ENCODE results near the gene DENND1A.

DENND1A gene

DNA sequence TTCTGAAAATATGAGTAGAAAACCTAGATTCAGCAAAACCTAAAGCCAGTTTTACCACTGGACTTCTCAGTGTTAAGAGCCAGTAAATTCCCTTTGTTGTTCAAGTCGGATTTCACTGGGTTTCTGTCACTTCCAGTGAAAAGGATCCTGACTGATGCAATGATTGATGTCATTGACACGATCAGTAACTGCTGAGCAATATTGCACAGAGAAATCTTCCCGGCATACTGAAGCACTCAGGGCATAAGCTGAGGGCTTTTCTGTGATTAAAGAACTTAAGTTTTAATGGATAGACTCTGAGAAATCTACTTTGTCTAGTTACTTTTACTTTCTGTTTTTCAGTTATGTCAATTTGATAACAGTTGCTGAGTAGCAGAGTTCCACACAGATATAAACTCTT, 61.9 kb downstream of the DENND1A start:
- H3K4me3 ChIP-seq (ENCODE audit: low read depth, low read length): no peak overlapping the region
- TF ChIP-seq, protein P1, sequence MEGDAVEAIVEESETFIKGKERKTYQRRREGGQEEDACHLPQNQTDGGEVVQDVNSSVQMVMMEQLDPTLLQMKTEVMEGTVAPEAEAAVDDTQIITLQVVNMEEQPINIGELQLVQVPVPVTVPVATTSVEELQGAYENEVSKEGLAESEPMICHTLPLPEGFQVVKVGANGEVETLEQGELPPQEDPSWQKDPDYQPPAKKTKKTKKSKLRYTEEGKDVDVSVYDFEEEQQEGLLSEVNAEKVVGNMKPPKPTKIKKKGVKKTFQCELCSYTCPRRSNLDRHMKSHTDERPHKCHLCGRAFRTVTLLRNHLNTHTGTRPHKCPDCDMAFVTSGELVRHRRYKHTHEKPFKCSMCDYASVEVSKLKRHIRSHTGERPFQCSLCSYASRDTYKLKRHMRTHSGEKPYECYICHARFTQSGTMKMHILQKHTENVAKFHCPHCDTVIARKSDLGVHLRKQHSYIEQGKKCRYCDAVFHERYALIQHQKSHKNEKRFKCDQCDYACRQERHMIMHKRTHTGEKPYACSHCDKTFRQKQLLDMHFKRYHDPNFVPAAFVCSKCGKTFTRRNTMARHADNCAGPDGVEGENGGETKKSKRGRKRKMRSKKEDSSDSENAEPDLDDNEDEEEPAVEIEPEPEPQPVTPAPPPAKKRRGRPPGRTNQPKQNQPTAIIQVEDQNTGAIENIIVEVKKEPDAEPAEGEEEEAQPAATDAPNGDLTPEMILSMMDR (IDR thresholded peaks at IDR 0.05; ENCODE audit: low read depth, low read length): no peak

DNA sequence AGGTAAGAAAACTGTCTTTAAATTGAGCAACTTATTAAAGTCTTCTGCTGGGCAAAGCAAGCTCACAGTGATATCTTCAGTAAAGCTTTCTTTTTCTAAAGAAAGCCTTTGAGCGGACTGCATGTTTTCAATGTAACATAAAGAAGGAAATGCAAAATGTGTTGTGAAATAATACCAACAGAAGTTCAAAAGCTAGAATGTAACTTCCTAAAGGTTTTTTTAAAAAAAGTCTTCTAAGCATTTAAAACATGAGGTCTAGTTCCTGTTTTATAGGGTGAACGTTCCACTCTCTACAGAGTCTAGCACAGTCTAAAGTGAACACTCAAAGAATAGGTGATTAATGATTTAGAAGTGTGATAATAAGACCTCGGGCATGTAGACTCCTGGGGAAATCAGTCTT, 62.9 kb downstream of the DENND1A start:
- no peak overlapping the region for H3K4me3 ChIP-seq (ENCODE audit: low read depth, low read length)

DNA sequence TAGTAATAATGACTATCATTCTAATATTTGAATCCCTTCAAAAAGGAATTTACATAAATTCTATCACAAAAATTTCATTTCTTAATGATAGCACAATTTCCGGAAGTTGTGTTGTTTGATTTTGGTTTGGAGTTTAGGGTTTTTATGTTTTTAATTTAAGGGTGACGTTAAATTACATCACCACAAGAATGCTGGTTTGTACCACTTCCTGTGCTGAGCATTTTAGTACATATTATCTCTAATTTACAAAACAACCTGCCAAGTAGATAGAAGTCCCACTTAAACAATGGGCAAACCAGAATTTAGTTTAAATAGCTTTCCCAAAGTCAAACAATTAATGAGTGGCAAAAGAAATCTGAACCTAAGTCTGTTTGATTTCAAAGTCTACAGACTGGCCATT, 63.4 kb downstream of the DENND1A start:
- TF ChIP-seq, protein P1 (IDR thresholded peaks at IDR 0.05; ENCODE audit: low read depth, low read length): no peak
- H3K4me3 ChIP-seq (ENCODE audit: low read depth, low read length): no peak overlapping the region

More for the DNA sequence above, 62.9 kb downstream of the DENND1A start:
- TF ChIP-seq, protein P1 (IDR thresholded peaks at IDR 0.05; ENCODE audit: low read depth, low read length): no peak

DNA sequence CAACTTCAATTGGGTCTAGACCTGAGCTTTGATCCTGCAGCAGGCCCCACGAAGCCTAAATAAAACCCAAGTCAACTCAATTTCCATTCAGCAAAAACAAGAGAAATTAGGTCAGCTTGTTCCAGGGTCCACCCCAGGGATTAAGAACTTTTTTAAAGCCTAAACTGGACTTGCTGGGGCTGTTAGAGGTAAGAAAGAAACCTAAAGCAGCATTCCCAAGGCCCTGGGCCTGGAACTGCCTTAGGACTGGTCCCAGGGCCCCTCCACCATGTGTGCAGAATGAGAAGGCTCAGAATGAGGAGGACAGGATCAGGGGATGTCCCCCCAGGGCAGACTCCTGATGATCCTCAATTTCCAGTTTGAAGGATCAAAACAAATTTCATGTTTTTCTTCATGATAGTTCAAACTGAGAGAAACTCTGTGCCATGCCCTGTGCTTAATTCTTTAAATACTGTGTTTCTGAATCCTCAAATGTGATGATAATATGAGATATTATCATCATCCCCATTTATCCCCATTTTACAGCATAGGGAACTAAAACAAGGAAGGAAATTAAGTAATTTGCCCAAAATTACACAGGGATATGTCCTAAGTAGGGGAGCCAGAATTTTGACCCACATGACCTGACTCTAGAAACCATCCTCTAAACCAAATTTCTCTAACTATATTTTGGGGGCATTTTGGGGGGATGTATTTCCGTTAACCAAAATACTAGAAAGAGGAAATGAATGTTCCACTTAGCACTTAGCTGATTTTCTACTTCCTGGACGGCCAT, 64.5 kb downstream of the DENND1A start:
- TF ChIP-seq, protein P1 (IDR thresholded peaks at IDR 0.05; ENCODE audit: low read depth, low read length): no peak
- H3K4me3 ChIP-seq (ENCODE audit: low read depth, low read length): no peak overlapping the region

DNA sequence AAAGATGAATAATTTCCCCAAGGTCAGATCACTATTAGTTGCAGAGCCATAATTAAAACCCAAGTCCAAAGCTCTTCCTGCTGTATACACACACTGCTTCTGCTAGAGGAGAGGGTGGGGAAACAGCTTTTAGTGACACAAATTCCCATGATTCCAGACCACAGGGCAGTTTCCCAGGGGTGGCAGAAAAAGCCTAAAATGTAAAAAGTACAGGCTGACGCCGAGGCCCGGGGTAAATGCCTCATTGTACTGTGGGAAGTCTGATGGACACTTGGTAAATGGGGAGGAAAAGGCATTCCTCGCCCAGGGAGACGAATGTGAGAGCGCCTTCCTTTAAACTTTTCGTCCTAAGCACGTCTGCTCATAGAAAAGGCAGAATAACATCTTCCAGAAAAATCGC, 65.7 kb downstream of the DENND1A start:
- H3K4me3 ChIP-seq (ENCODE audit: low read depth, low read length): no peak overlapping the region
- TF ChIP-seq, protein P1 (IDR thresholded peaks at IDR 0.05; ENCODE audit: low read depth, low read length): no peak

DNA sequence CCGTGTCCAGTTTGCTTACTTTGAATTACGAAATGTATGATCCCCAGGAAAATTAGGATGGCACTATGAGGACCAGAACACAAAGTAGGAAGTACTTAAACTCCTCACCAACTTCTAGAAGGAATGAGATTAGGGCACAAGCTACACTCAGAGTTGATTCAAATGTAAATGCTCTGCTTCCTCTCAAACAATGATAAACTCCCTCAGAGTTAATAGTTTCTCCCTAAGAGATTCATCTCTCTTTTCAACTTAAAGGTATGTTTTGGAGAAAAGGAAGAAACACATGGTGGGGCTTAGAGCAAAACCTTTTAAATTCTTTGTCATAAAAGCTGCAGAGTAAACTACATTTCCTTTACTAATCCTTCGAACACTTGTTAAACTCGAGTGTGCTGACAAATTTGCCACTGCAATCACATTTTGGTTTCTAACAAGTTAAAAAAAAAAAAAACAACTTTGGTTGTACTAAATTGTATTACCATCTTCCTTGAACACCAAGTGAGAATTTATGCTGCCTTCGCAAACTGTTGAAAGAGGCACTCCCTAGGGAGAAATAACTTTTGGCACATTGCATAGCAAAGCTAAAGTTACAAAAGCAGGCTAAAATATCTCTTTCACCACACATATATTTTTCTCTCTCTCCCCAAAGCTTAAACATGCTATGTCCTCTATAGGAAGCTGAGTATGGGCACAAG, 66.6 kb downstream of the DENND1A start:
- no peak overlapping the region for H3K4me3 ChIP-seq (ENCODE audit: low read depth, low read length)
- TF ChIP-seq, protein P1 (IDR thresholded peaks at IDR 0.05; ENCODE audit: low read depth, low read length): no peak

DNA sequence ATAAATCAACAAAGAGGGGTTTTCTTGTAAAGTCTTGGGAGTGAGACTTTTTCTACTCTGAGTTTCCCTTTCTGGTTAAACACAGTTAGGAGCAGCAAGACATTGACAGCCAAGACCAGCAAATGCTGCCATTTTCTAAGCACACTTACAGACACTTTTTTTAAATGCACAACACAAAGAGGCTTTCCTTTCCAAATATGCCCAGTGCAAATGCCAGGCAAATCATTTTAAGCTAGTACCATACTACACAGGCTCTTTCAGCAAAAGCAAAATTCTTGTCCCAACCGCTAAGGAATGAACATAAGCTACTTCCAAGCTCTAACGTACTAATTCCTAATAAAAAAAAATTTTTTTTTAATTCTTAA, 68.2 kb downstream of the DENND1A start:
- H3K4me3 ChIP-seq (ENCODE audit: low read depth, low read length): no peak overlapping the region
- TF ChIP-seq, protein P1 (IDR thresholded peaks at IDR 0.05; ENCODE audit: low read depth, low read length): no peak
